HepG2 (cell line): Measurements from ENCODE around the gene ARHGDIG. TPM values are rescaled to one million over a fixed set of nuclear protein-coding genes. Genes with fewer than 3 reads are reported as not detected.

Experiments
- DNMT1 ChIP-seq: sonication (generic); formaldehyde crosslinking; IDR thresholded peaks from 2 replicates; pipeline ENCODE4 v1.5.1; 2020; ENCODE audit warnings: mild to moderate bottlenecking, missing genetic modification reagents
- HOXD1 ChIP-seq: sonication (generic); formaldehyde crosslinking; IDR thresholded peaks from 2 replicates; pipeline ENCODE4 v1.5.0; 2020; ENCODE audit warnings: missing genetic modification reagents
- KDM5B ChIP-seq: sonication (generic); formaldehyde crosslinking; IDR thresholded peaks from 2 replicates; pipeline ENCODE4 v1.4.0; 2020; ENCODE audit warnings: missing genetic modification reagents, mild to moderate bottlenecking, borderline replicate concordance
- RAD21 ChIP-seq: fragments of 450-650 bp; formaldehyde crosslinking; IDR thresholded peaks from 2 replicates; pipeline ENCODE4 v1.5.0; 2020; ENCODE audit warnings: mild to moderate bottlenecking
- STAG1 ChIP-seq: sonication (generic); formaldehyde crosslinking; IDR thresholded peaks from 2 replicates; pipeline ENCODE4 v1.4.0; 2020; ENCODE audit warnings: missing genetic modification reagents
- TEAD3 ChIP-seq: optimal IDR thresholded peaks from 2 replicates; pipeline ENCODE3; 2016; ENCODE audit warnings: borderline replicate concordance
- ZNF687 ChIP-seq: sonication (generic); formaldehyde crosslinking; IDR thresholded peaks from 2 replicates; pipeline ENCODE4 v1.5.1; 2020; ENCODE audit warnings: mild to moderate bottlenecking, missing genetic modification reagents, moderate library complexity
- polyA plus RNA-seq, 8 experiments: library from polyadenylated mRNA; depleted of rRNA in 3 of 8; stranded (reverse) in 7 of 8; unstranded in 1 of 8; fragments of >200 nt; fragmentation: Illumina TruSeq in 4 of 8; extraction: Trizol in 4 of 8; gene quantifications; 2 replicates each; pipeline versions ENCODE4 v1.2.1 to v1.2.3, GENCODE V29; 2011 to 2016; ENCODE audit warnings: low read depth in 4 of 8, missing spikeins in 1 of 8, mixed read lengths in 1 of 8; ENCODE audit not compliant: insufficient read depth in 1 of 8
- total RNA-seq, 5 experiments: library from RNA; depleted of rRNA; stranded (reverse); fragments of >200 nt; fragmentation: Illumina TruSeq; extraction: Trizol; gene quantifications; 2 replicates each; pipeline ENCODE4 v1.2.3, GENCODE V29; 2016; ENCODE audit warnings: low read depth in 1 of 5
- TF ChIP-seq, protein P1 (sequence below): sonication (generic); formaldehyde crosslinking; IDR thresholded peaks from 2 replicates; pipeline ENCODE4 v1.5.0; 2020; ENCODE audit warnings: mild to moderate bottlenecking, missing genetic modification reagents, moderate library complexity
- TF ChIP-seq, protein P2 (sequence below): sonication (generic); formaldehyde crosslinking; IDR thresholded peaks from 2 replicates; pipeline ENCODE4 v1.5.0; 2020; ENCODE audit warnings: missing genetic modification reagents

The ARHGDIG gene
- total and polyA plus RNA-seq, 2 of the 13 experiments (the other 11 are each of a cell fraction or from before 2014, with no cell fraction given): 0.24 to 0.48 TPM

GRCh38 chr16:318628-319027, 38.2 kb downstream of the ARHGDIG start (continued):
- TF ChIP-seq RAD21 (CRISPR knock-in tag) (peak; percentile 21; the same call in 1 of the 2 replicates), HOXD1 (CRISPR knock-in tag) (no peak), STAG1 (CRISPR knock-in tag) (peak; percentile 24; the same call in 1 of the 2 replicates), ZNF687 (CRISPR knock-in tag) (peak; percentile 34; the same call in 1 of the 2 replicates), DNMT1 (CRISPR knock-in tag) (no peak), TEAD3 (CRISPR knock-in tag) (peak; percentile 9), KDM5B (CRISPR knock-in tag) (no peak)
- TF ChIP-seq, protein P1, sequence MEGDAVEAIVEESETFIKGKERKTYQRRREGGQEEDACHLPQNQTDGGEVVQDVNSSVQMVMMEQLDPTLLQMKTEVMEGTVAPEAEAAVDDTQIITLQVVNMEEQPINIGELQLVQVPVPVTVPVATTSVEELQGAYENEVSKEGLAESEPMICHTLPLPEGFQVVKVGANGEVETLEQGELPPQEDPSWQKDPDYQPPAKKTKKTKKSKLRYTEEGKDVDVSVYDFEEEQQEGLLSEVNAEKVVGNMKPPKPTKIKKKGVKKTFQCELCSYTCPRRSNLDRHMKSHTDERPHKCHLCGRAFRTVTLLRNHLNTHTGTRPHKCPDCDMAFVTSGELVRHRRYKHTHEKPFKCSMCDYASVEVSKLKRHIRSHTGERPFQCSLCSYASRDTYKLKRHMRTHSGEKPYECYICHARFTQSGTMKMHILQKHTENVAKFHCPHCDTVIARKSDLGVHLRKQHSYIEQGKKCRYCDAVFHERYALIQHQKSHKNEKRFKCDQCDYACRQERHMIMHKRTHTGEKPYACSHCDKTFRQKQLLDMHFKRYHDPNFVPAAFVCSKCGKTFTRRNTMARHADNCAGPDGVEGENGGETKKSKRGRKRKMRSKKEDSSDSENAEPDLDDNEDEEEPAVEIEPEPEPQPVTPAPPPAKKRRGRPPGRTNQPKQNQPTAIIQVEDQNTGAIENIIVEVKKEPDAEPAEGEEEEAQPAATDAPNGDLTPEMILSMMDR: peak; percentile 57
- TF ChIP-seq, protein P2, sequence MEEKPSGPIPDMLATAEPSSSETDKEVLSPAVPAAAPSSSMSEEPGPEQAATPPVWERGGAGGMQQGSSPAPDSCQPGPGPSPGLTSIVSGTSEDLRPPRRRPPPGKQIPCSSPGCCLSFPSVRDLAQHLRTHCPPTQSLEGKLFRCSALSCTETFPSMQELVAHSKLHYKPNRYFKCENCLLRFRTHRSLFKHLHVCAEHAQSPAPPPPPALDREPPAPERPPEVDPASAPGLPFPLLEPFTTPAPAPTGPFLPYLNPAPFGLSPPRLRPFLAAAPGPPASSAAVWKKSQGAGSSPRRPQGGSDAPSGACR (CRISPR knock-in tag): no peak
